ENCODE data around the gene NPTN. TPM values are rescaled to one million over a fixed set of nuclear protein-coding genes. Genes with fewer than 3 reads are reported as not detected.
"Not testable (repeated sequence)": the region's sequence is repeated elsewhere in the genome, so short reads cannot be mapped to it uniquely, and the experiment has no call there.

NPTN gene
- total RNA-seq, 1 experiment from 2014 or later: 164 TPM

DNA sequence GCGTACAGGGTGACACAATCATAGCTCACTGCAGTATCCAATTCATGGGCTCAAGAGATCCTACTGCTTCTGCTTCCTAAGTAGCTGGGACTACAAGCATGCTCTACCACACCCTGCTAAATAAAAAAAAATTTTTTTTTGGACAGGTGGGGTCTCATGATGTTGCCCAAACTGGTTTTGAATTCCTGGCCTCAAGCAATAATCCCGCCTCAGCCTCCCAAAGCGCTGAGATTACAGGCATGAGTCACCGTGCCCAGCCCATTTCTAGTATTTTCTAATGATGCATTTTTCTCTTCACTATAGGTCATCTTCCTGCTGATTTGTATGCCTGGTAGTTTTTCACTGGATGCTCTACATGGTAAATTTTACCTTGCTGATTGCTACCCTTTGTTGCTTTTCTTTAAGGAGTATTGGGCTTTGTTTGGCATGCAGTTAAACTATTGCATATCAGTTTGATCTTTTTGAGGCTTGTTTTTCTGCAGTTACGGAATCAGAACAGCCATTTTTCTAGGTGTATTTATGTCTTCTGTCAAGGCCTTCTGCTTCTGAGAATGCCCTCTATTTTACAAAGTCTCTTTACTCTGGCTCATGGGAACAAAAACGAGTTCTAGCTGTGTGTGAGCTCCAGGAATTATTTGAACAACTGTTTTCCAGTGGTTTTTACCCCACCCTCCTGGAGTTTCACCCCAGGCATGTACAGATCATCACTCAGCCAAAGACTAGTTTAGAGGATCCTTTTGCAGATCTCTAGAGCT, 14.2 kb upstream of the NPTN start:
- no TSS peak for BruUV-seq (replicated peaks)
- peak; percentile 79 for ATAC-seq

DNA sequence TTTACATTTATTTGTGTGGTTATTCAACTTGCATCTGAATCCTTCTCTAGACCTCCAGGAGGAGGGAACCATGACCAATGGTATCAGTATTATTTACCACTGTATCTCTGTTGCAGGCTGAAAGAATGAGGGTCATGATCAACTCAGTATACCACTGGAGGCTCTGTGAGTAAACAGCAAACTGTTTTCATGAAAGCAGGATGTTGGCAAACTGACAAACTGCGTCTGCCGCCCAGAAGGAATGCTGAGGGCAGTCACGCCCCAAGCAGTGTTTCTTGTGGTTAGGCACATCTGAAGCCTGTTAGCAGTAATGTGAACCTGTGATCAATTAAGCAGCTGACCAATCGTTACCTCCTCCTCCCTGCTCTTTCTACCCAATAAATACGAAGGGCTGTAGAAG, 6.3 kb upstream of the NPTN start:
- CTCF ChIA-PET; H3K4me3 ChIP-seq (ENCODE audit: low read length); H3K36me3 ChIP-seq (ENCODE audit: low read depth, low read length); H3K4me2 ChIP-seq (ENCODE audit: low read length); ATAC-seq; POLR2A ChIA-PET (ENCODE audit: unreplicated experiment); H3K9ac ChIP-seq (ENCODE audit: low read length); DNase-seq; H3K79me2 ChIP-seq (ENCODE audit: low read length); H3K27ac ChIP-seq (ENCODE audit: low read length); H3K9me3 ChIP-seq (ENCODE audit: low read length); BruUV-seq (replicated peaks); H3F3A ChIP-seq (ENCODE audit: low read length, unreplicated experiment); H2AFZ ChIP-seq (ENCODE audit: low read length); H3K9me2 ChIP-seq (replicated peaks; ENCODE audit: low read length); H4K20me1 ChIP-seq (ENCODE audit: low read length); H3K27me3 ChIP-seq (ENCODE audit: low read length): not testable (repeated sequence)
- intact Hi-C loops (cut with micrococcal nuclease): loop anchor here (5.0 to 10.0 kb wide), 2 partner anchors 43 to 355 kb away; partner anchors contain the start of gene CD276
- H3K4me1 ChIP-seq (ENCODE audit: insufficient read depth, low read length): peaks cover 13% of the 10 kb centered on the region

More for the DNA sequence above, 14.2 kb upstream of the NPTN start:
- Histone ChIP-seq H3K9ac (ENCODE audit: low read length) (no peak overlapping the region; the same call in 1 of the 2 replicates), H3K27me3 (ENCODE audit: low read length) (no peaks in the 10 kb centered on the region), H2AFZ (ENCODE audit: low read length) (0 out of 2 replicates have a peak overlapping the region, but pooled peaks have one; percentile 3), H3F3A (ENCODE audit: low read length, unreplicated experiment) (peaks cover 8% of the 10 kb centered on the region), H3K4me1 (ENCODE audit: insufficient read depth, low read length) (peaks cover 20% of the 10 kb centered on the region), H3K79me2 (ENCODE audit: low read length) (no peaks in the 10 kb centered on the region), H4K20me1 (ENCODE audit: low read length) (no peaks in the 10 kb centered on the region), H3K9me2 (replicated peaks; ENCODE audit: low read length) (no peaks in the 10 kb centered on the region), H3K4me2 (ENCODE audit: low read length) (peak overlapping the region; percentile 41), H3K4me3 (ENCODE audit: low read length) (no peak overlapping the region), H3K27ac (ENCODE audit: low read length) (peak overlapping the region; percentile 79), H3K36me3 (ENCODE audit: low read depth, low read length) (no peaks in the 10 kb centered on the region), H3K9me3 (ENCODE audit: low read length) (no peaks in the 10 kb centered on the region)
- intact Hi-C loops (cut with micrococcal nuclease): no loop called here
- TF ChIP-seq EZH2 (IDR thresholded peaks at IDR 0.05; ENCODE audit: low read length, unreplicated experiment): no peak
- TF ChIP-seq, protein P1, sequence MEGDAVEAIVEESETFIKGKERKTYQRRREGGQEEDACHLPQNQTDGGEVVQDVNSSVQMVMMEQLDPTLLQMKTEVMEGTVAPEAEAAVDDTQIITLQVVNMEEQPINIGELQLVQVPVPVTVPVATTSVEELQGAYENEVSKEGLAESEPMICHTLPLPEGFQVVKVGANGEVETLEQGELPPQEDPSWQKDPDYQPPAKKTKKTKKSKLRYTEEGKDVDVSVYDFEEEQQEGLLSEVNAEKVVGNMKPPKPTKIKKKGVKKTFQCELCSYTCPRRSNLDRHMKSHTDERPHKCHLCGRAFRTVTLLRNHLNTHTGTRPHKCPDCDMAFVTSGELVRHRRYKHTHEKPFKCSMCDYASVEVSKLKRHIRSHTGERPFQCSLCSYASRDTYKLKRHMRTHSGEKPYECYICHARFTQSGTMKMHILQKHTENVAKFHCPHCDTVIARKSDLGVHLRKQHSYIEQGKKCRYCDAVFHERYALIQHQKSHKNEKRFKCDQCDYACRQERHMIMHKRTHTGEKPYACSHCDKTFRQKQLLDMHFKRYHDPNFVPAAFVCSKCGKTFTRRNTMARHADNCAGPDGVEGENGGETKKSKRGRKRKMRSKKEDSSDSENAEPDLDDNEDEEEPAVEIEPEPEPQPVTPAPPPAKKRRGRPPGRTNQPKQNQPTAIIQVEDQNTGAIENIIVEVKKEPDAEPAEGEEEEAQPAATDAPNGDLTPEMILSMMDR (conservative IDR thresholded peaks at IDR 0.05; ENCODE audit: low read depth, low read length): no peak
- TF ChIP-seq EZH2phosphoT487 (IDR thresholded peaks at IDR 0.05; ENCODE audit: borderline replicate concordance, low read length): no peak
- peak; percentile 91 for DNase-seq
- ChIA-PET CTCF (interaction anchor here (0.6 kb wide), 3 partner anchors 11 to 80 kb away, joined by 4 to 13 read pairs (median 5); no protein-coding TSS in a partner anchor), POLR2A (ENCODE audit: unreplicated experiment) (interaction anchor here (0.6 kb wide), 1 partner anchor 264 kb away, joined by 13 read pairs; no protein-coding TSS in a partner anchor)

DNA sequence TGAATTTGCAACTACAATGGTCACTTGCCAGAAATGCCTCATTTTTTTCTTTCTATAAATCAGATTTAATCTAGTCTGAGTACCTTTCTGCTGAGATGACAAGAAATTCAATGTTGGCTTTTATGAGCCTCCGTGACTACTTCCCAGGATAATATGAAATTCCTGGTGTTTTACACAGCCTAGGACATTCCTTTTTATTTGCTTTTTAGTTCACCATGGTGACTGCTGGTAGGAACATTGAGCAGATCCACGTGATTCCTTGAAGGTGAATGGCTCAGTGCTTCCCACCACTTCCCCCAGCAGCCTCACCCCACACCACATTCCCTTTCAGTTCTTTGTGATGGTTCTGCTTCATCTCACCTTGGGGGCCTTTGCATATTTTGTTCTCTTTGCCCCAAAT, 4.3 kb upstream of the NPTN start:
- Histone ChIP-seq H3K4me3 (ENCODE audit: low read length) (no peak overlapping the region), H3K4me1 (ENCODE audit: insufficient read depth, low read length) (peaks cover 23% of the 10 kb centered on the region), H3K4me2 (ENCODE audit: low read length) (no peak overlapping the region), H3K79me2 (ENCODE audit: low read length) (peaks cover 4% of the 10 kb centered on the region), H3F3A (ENCODE audit: low read length, unreplicated experiment) (peaks cover 6% of the 10 kb centered on the region), H2AFZ (ENCODE audit: low read length) (no peak overlapping the region), H3K27ac (ENCODE audit: low read length) (0 out of 2 replicates have a peak overlapping the region, but pooled peaks have one; percentile 11), H4K20me1 (ENCODE audit: low read length) (0 out of 2 replicates have a peak, but pooled peaks cover under 1% of the 10 kb centered on the region), H3K9ac (ENCODE audit: low read length) (no peak overlapping the region), H3K36me3 (ENCODE audit: low read depth, low read length) (no peaks in the 10 kb centered on the region), H3K9me3 (ENCODE audit: low read length) (no peaks in the 10 kb centered on the region), H3K9me2 (replicated peaks; ENCODE audit: low read length) (no peaks in the 10 kb centered on the region), H3K27me3 (ENCODE audit: low read length) (no peaks in the 10 kb centered on the region)
- ChIA-PET POLR2A (ENCODE audit: unreplicated experiment) (no interaction called here), CTCF (interaction anchor here (0.5 to 1.8 kb wide), 3 partner anchors 9 to 76 kb away, joined by 10 to 26 read pairs (median 17); no protein-coding TSS in a partner anchor)
- no TSS peak for BruUV-seq (replicated peaks)
- DNase-seq (no peak), ATAC-seq (no peak)
- TF ChIP-seq EZH2 (IDR thresholded peaks at IDR 0.05; ENCODE audit: low read length, unreplicated experiment): no peak
- TF ChIP-seq EZH2phosphoT487 (IDR thresholded peaks at IDR 0.05; ENCODE audit: borderline replicate concordance, low read length): no peak
- TF ChIP-seq, protein P1 (conservative IDR thresholded peaks at IDR 0.05; ENCODE audit: low read depth, low read length): no peak
- intact Hi-C loops (cut with micrococcal nuclease): loop anchor here (5.0 to 10.0 kb wide), 2 partner anchors 45 to 353 kb away; partner anchors contain the start of gene CD276

Measured in PC-3 (cell line).